Measurements from ENCODE around the gene JAK3. TPM values are rescaled to one million over a fixed set of nuclear protein-coding genes. Genes with fewer than 3 reads are reported as not detected.
A peak's percentile ranks its signal among the peaks of the same experiment; 100 is the strongest.

The JAK3 gene
- total and polyA plus RNA-seq, 2 of the 8 experiments (the other 6 are each of a cell fraction or from before 2014, with no cell fraction given): 4.0 to 4.7 TPM

DNA sequence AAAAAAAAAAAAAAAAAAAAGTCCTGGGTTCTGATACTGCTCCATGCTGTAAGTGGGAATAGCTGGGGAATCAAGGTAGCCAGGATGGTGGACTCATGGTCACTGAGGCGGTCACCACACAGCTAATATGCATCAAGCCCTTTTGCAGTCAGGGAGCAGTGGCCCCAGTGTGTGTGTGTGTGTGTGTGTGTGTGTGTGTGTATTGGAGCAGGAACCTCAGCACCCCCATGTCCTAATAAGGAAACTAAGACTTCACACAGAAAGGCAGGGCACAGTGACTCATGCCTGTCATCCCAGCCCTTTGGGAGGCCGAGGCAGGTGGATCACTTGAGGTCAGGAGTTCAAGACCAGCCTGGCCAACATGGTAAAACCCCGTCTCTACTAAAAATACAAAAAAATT is 40.8 kb downstream of the JAK3 start:
- H3K79me1 ChIP-seq (ENCODE audit: low read depth, low read length): no peaks in the 10 kb centered on the region
- H2BK120ac ChIP-seq (replicated peaks; ENCODE audit: low read depth, low read length): no peak overlapping the region
- H3K79me2 ChIP-seq (ENCODE audit: control insufficient read depth in 1 of 2, insufficient read depth in 2 of 2, low read length in 2 of 2): no peaks in the 10 kb centered on the region
- H4K8ac ChIP-seq (ENCODE audit: extremely low read depth, insufficient read depth, low read length): no peak overlapping the region
- no peaks in the 10 kb centered on the region for H3K9me3 ChIP-seq (ENCODE audit: insufficient read depth in 2 of 2, low read depth in 1 of 2, low read length in 1 of 2)
- H3K4me1 ChIP-seq (replicated peaks in 1 of 4; ENCODE audit: control insufficient read depth in 3 of 4, insufficient read depth in 4 of 4, low read length in 3 of 4): no peaks in the 10 kb centered on the region
- H2AFZ ChIP-seq (ENCODE audit: low read length): no peak overlapping the region
- WGBS, 2 experiments (ENCODE audit: extremely low coverage in 1 of 2, insufficient coverage in 1 of 2, insufficient read length in 1 of 2, insufficient replicate concordance in 2 of 2, low coverage in 1 of 2, low lambda C conversion rate in 2 of 2, missing lambda C conversion rate in 1 of 2): 87% methylated on average over 3 of the region's 3 CpGs; no CpG with 5 or more reads in 1 of the 2 experiments
- no peak overlapping the region for H2BK20ac ChIP-seq (ENCODE audit: low read length)
- no peak overlapping the region for H3K4me2 ChIP-seq (ENCODE audit: insufficient read depth in 1 of 2, low read depth in 2 of 2, low read length in 2 of 2)
- H3K4ac ChIP-seq (replicated peaks; ENCODE audit: insufficient read length, low read depth, low read length): no peak overlapping the region
- no peak overlapping the region for H2BK5ac ChIP-seq (ENCODE audit: low read depth, low read length)
- H3K27ac ChIP-seq (ENCODE audit: low read depth, low read length): no peak overlapping the region
- no peak overlapping the region for H3K14ac ChIP-seq (ENCODE audit: insufficient read length)
- H4K5ac ChIP-seq (ENCODE audit: insufficient read length, low read depth, low read length): no peak overlapping the region
- FAIRE-seq (no peak), DNase-seq (ENCODE audit: low read depth in 1 of 2, low spot score in 2 of 2) (no peak)
- H3K9ac ChIP-seq (replicated peaks in 1 of 4; ENCODE audit: extremely low read depth in 1 of 4, low read depth in 3 of 4, low read length in 3 of 4): no peak overlapping the region
- no peaks in the 10 kb centered on the region; a peak in 1 of 7 replicates for H3K27me3 ChIP-seq (replicated peaks in 1 of 4; ENCODE audit: control insufficient read depth in 3 of 4, extremely low read depth in 1 of 4, insufficient read depth in 3 of 4, low read length in 3 of 4)
- H3K18ac ChIP-seq (ENCODE audit: extremely low read depth, low read length): no peak overlapping the region
- H4K91ac ChIP-seq (replicated peaks; ENCODE audit: insufficient read length, low read length): no peak overlapping the region
- no peaks in the 10 kb centered on the region for H3K36me3 ChIP-seq (ENCODE audit: control insufficient read depth in 2 of 4, insufficient read depth in 4 of 4, low read length in 3 of 4)
- no peak overlapping the region for H3K56ac ChIP-seq (replicated peaks; ENCODE audit: insufficient read length, low read depth, low read length)
- no peak overlapping the region for H2AK5ac ChIP-seq (ENCODE audit: low read depth, low read length)
- no peak overlapping the region for H2BK15ac ChIP-seq (ENCODE audit: low read length)
- H3K23me2 ChIP-seq (ENCODE audit: low read depth, low read length): peaks cover 2% of the 10 kb centered on the region; the same call in 1 of the 2 replicates
- no peak overlapping the region for H2BK12ac ChIP-seq (ENCODE audit: low read depth, low read length)
- H3K4me3 ChIP-seq (ENCODE audit: extremely low read depth in 1 of 4, insufficient read depth in 2 of 4, low read depth in 3 of 4, low read length in 4 of 4): no peak overlapping the region
- no peak for TF ChIP-seq RXRA (IDR thresholded peaks at IDR 0.05; ENCODE audit: insufficient read depth, low read depth, low read length)
- TF ChIP-seq SRF (IDR thresholded peaks at IDR 0.05; ENCODE audit: low read depth, low read length): peak; percentile 44; the same call in 1 of the 2 replicates
- POLR2A ChIA-PET (ENCODE audit: partially characterized antibody): no interaction called here
- no peak overlapping the region for H3K23ac ChIP-seq (ENCODE audit: insufficient read length)
- no peaks in the 10 kb centered on the region for H4K20me1 ChIP-seq (replicated peaks in 1 of 2; ENCODE audit: control insufficient read depth in 1 of 2, insufficient read depth in 2 of 2, low read length in 2 of 2)
- CTCF ChIA-PET (ENCODE audit: partially characterized antibody): interaction anchor here (0.8 kb wide), 1 partner anchor 40 kb away, joined by 3 read pairs; no protein-coding TSS in a partner anchor

Measured in H1 (cell line).